ENCODE results near the gene LIMCH1. TPM values are rescaled to one million over a fixed set of nuclear protein-coding genes. Genes with fewer than 3 reads are reported as not detected.

Gene LIMCH1
- total and polyA plus RNA-seq, 2 donors, result 18.4 to 93.5 TPM

GRCh38 chr4:41590591-41590990 is 52.6 kb downstream of the LIMCH1 start:
- WGBS, result 58% methylated on average over 3 of the region's 3 CpGs

GRCh38 chr4:41594432-41594831 is 56.5 kb downstream of the LIMCH1 start:
- H3K4me1 ChIP-seq (ENCODE audit: insufficient read depth), result no peaks in the 10 kb centered on the region
- H3K27ac ChIP-seq (ENCODE audit: low read depth), result no peak overlapping the region
- WGBS, result 43% methylated on average over 3 of the region's 3 CpGs
- H3K4me3 ChIP-seq (ENCODE audit: low read depth, low read length), result no peak overlapping the region
- H3K36me3 ChIP-seq (ENCODE audit: insufficient read depth), result peaks cover 2% of the 10 kb centered on the region
- DNase-seq (ENCODE audit: extremely low spot score), result no peak

More at GRCh38 chr4:41590591-41590990, 52.6 kb downstream of the LIMCH1 start:
- no peaks in the 10 kb centered on the region for H3K36me3 ChIP-seq (ENCODE audit: insufficient read depth)
- no peak overlapping the region for H3K27ac ChIP-seq (ENCODE audit: low read depth)
- no peak for DNase-seq (ENCODE audit: extremely low spot score)
- H3K4me3 ChIP-seq (ENCODE audit: low read depth, low read length), result no peak overlapping the region
- no peaks in the 10 kb centered on the region for H3K4me1 ChIP-seq (ENCODE audit: insufficient read depth)

- no peak for DNase-seq (ENCODE audit: extremely low spot score)
- Histone ChIP-seq H3K36me3 (ENCODE audit: insufficient read depth) (peaks cover 2% of the 10 kb centered on the region), H3K27ac (ENCODE audit: low read depth) (no peak overlapping the region), H3K4me1 (ENCODE audit: insufficient read depth) (no peaks in the 10 kb centered on the region), H3K4me3 (ENCODE audit: low read depth, low read length) (no peak overlapping the region)
These were observed 59.5 kb downstream of the LIMCH1 start for GRCh38 chr4:41597494-41597893.

GRCh38 chr4:41598580-41598979 is 60.6 kb downstream of the LIMCH1 start:
- 75% methylated on average over 2 of the region's 2 CpGs for WGBS
- no peak for DNase-seq (ENCODE audit: extremely low spot score)
- Histone ChIP-seq H3K4me1 (ENCODE audit: insufficient read depth) (no peaks in the 10 kb centered on the region), H3K27ac (ENCODE audit: low read depth) (no peak overlapping the region), H3K36me3 (ENCODE audit: insufficient read depth) (peaks cover 2% of the 10 kb centered on the region), H3K4me3 (ENCODE audit: low read depth, low read length) (no peak overlapping the region)

GRCh38 chr4:41599192-41599786 is 61.3 kb downstream of the LIMCH1 start:
- Histone ChIP-seq H3K36me3 (ENCODE audit: insufficient read depth) (peaks cover 2% of the 10 kb centered on the region), H3K4me3 (ENCODE audit: low read depth, low read length) (no peak overlapping the region), H3K4me1 (ENCODE audit: insufficient read depth) (no peaks in the 10 kb centered on the region), H3K27ac (ENCODE audit: low read depth) (no peak overlapping the region)
- no peak for DNase-seq (ENCODE audit: extremely low spot score)

GRCh38 chr4:41600243-41600912 is 62.4 kb downstream of the LIMCH1 start:
- WGBS, result 87% methylated on average over 6 of the region's 6 CpGs
- H3K4me1 ChIP-seq (ENCODE audit: insufficient read depth), result no peaks in the 10 kb centered on the region
- no peak overlapping the region for H3K27ac ChIP-seq (ENCODE audit: low read depth)
- DNase-seq (ENCODE audit: extremely low spot score), result no peak
- no peak overlapping the region for H3K4me3 ChIP-seq (ENCODE audit: low read depth, low read length)
- H3K36me3 ChIP-seq (ENCODE audit: insufficient read depth), result peaks cover 2% of the 10 kb centered on the region

- no peak overlapping the region for H3K27ac ChIP-seq (ENCODE audit: low read depth)
- 46% methylated on average over 1 of the region's 1 CpG for WGBS
- DNase-seq (ENCODE audit: extremely low spot score), result no peak
- H3K36me3 ChIP-seq (ENCODE audit: insufficient read depth), result peaks cover 2% of the 10 kb centered on the region
- H3K4me3 ChIP-seq (ENCODE audit: low read depth, low read length), result no peak overlapping the region
- H3K4me1 ChIP-seq (ENCODE audit: insufficient read depth), result no peaks in the 10 kb centered on the region
These were observed 63.1 kb downstream of the LIMCH1 start for GRCh38 chr4:41601025-41601424.

- no peak overlapping the region for H3K27ac ChIP-seq (ENCODE audit: low read depth)
- 86% methylated on average over 3 of the region's 3 CpGs for WGBS
- DNase-seq (ENCODE audit: extremely low spot score), result no peak
- no peak overlapping the region for H3K4me3 ChIP-seq (ENCODE audit: low read depth, low read length)
- H3K36me3 ChIP-seq (ENCODE audit: insufficient read depth), result peaks cover 2% of the 10 kb centered on the region
- H3K4me1 ChIP-seq (ENCODE audit: insufficient read depth), result no peaks in the 10 kb centered on the region
These were observed 64.2 kb downstream of the LIMCH1 start for GRCh38 chr4:41602113-41602512.

GRCh38 chr4:41602886-41603498 is 65.0 kb downstream of the LIMCH1 start:
- H3K27ac ChIP-seq (ENCODE audit: low read depth), result no peak overlapping the region

GRCh38 chr4:41609851-41610250 is 71.9 kb downstream of the LIMCH1 start:
- H3K4me3 ChIP-seq (ENCODE audit: low read depth, low read length), result no peak overlapping the region
- H3K4me1 ChIP-seq (ENCODE audit: insufficient read depth), result no peaks in the 10 kb centered on the region
- DNase-seq (ENCODE audit: extremely low spot score), result no peak
- no peak overlapping the region for H3K27ac ChIP-seq (ENCODE audit: low read depth)
- H3K36me3 ChIP-seq (ENCODE audit: insufficient read depth), result no peaks in the 10 kb centered on the region
- 95% methylated on average over 5 of the region's 5 CpGs for WGBS

More at GRCh38 chr4:41602886-41603498, 65.0 kb downstream of the LIMCH1 start:
- DNase-seq (ENCODE audit: extremely low spot score), result no peak
- H3K4me1 ChIP-seq (ENCODE audit: insufficient read depth), result no peaks in the 10 kb centered on the region
- H3K36me3 ChIP-seq (ENCODE audit: insufficient read depth), result no peaks in the 10 kb centered on the region
- no peak overlapping the region for H3K4me3 ChIP-seq (ENCODE audit: low read depth, low read length)
- WGBS, result 47% methylated on average over 3 of the region's 3 CpGs

- Histone ChIP-seq H3K4me3 (ENCODE audit: low read depth, low read length) (no peak overlapping the region), H3K4me1 (ENCODE audit: insufficient read depth) (no peaks in the 10 kb centered on the region), H3K27ac (ENCODE audit: low read depth) (no peak overlapping the region), H3K36me3 (ENCODE audit: insufficient read depth) (no peaks in the 10 kb centered on the region)
- WGBS, result 98% methylated on average over 3 of the region's 3 CpGs
- DNase-seq (ENCODE audit: extremely low spot score), result no peak
These were observed 72.5 kb downstream of the LIMCH1 start for GRCh38 chr4:41610474-41610873.

- no peak for DNase-seq (ENCODE audit: extremely low spot score)
- H3K4me1 ChIP-seq (ENCODE audit: insufficient read depth), result no peaks in the 10 kb centered on the region
- no peaks in the 10 kb centered on the region for H3K36me3 ChIP-seq (ENCODE audit: insufficient read depth)
- H3K4me3 ChIP-seq (ENCODE audit: low read depth, low read length), result no peak overlapping the region
- H3K27ac ChIP-seq (ENCODE audit: low read depth), result no peak overlapping the region
- 78% methylated on average over 1 of the region's 1 CpG for WGBS
These were observed 73.3 kb downstream of the LIMCH1 start for GRCh38 chr4:41611124-41611838.

- 27% methylated on average over 14 of the region's 14 CpGs for WGBS
- Histone ChIP-seq H3K4me1 (ENCODE audit: insufficient read depth) (no peaks in the 10 kb centered on the region), H3K4me3 (ENCODE audit: low read depth, low read length) (no peak overlapping the region), H3K36me3 (ENCODE audit: insufficient read depth) (no peaks in the 10 kb centered on the region), H3K27ac (ENCODE audit: low read depth) (no peak overlapping the region)
- peak; percentile 49 for DNase-seq (ENCODE audit: extremely low spot score)
These were observed 74.2 kb downstream of the LIMCH1 start for GRCh38 chr4:41611881-41612871.

All from urinary bladder (tissue), 4 donors.